GM12865 (cell line): Measurements from ENCODE around the gene UST.

ENCODE experiments used
- DNase-seq: peaks from one replicate; pipeline ENCODE4 v3.0.0; 2010; ENCODE audit warnings: low read depth
- H3K4me3 ChIP-seq: 2 replicates; pipeline ENCODE4 v1.5.1; 2011; ENCODE audit warnings: mild to moderate bottlenecking, low read depth, low read length, control low read depth
- CTCF ChIP-seq: IDR thresholded peaks from 2 replicates; pipeline ENCODE4 v1.5.1; 2011; ENCODE audit warnings: low read length, control low read depth, low read depth, inconsistent platforms; ENCODE audit not compliant: insufficient read depth; ENCODE audit errors: missing control alignments

Gene UST

GRCh38 chr6:149075616-149076354 lies 329.0 kb downstream of the UST start:
- DNase-seq: no peak
- TF ChIP-seq CTCF: no peak
- no peak overlapping the region for H3K4me3 ChIP-seq

GRCh38 chr6:149076355-149076734 lies 329.5 kb downstream of the UST start:
- H3K4me3 ChIP-seq: no peak overlapping the region
- DNase-seq: no peak
- no peak for TF ChIP-seq CTCF

GRCh38 chr6:149077208-149077607 lies 330.4 kb downstream of the UST start:
- TF ChIP-seq CTCF: no peak
- no peak for DNase-seq
- H3K4me3 ChIP-seq: no peak overlapping the region

GRCh38 chr6:149078211-149078782 lies 331.5 kb downstream of the UST start:
- TF ChIP-seq CTCF: no peak
- H3K4me3 ChIP-seq: no peak overlapping the region
- no peak for DNase-seq

GRCh38 chr6:149079456-149079855 lies 332.6 kb downstream of the UST start:
- DNase-seq: no peak
- no peak overlapping the region for H3K4me3 ChIP-seq

GRCh38 chr6:149079911-149080491 lies 333.2 kb downstream of the UST start:
- DNase-seq: peak; percentile 41
- no peak overlapping the region for H3K4me3 ChIP-seq
- no peak for TF ChIP-seq CTCF

More at GRCh38 chr6:149079456-149079855, 332.6 kb downstream of the UST start:
- no peak for TF ChIP-seq CTCF
